ENCODE results near the gene PRKN.

- TF ChIP-seq CTCF (IDR thresholded peaks at IDR 0.05; ENCODE audit: poor library complexity) (no peak), EZH2 (IDR thresholded peaks at IDR 0.05; ENCODE audit: borderline replicate concordance) (no peak), EZH2phosphoT487 (IDR thresholded peaks at IDR 0.05; ENCODE audit: low read depth, severe bottlenecking, unreplicated experiment) (no peak)
Measured at GRCh38 chr6:162198076-162198475, 529.5 kb downstream of the PRKN start.
